Smooth muscle cell (in vitro differentiated cells): ENCODE measurements around the gene CLDN4. TPM values are rescaled to one million over a fixed set of nuclear protein-coding genes. Genes with fewer than 3 reads are reported as not detected.

Experiments used
- DNase-seq: peaks from one replicate; lab custom pipeline; 2025; ENCODE audit not compliant: unreplicated experiment; lab: John Stamatoyannopoulos, UW
- H2AFZ ChIP-seq: fragments of 200-600 bp; sonication (generic); 2 replicates; pipeline ENCODE4 v1.6.0; 2016; ENCODE audit warnings: antibody characterized with exemption, low read depth, mild to moderate bottlenecking
- H3F3A ChIP-seq: fragments of 200-600 bp; sonication (generic); 2 replicates; pipeline ENCODE4 v1.6.0; 2017; ENCODE audit warnings: antibody characterized with exemption, low read depth
- H3K27ac ChIP-seq: fragments of 200-600 bp; sonication (generic); 2 replicates; pipeline ENCODE4 v1.5.1; 2016; ENCODE audit warnings: low read depth, mild to moderate bottlenecking
- H3K27me3 ChIP-seq: fragments of 200-600 bp; sonication (generic); 2 replicates; pipeline ENCODE4 v1.6.1; 2016; ENCODE audit warnings: low read depth, mild to moderate bottlenecking
- H3K36me3 ChIP-seq: fragments of 200-600 bp; sonication (generic); 2 replicates; pipeline ENCODE4 v1.5.1; 2016; ENCODE audit warnings: low read depth
- H3K4me1 ChIP-seq: fragments of 200-600 bp; sonication (generic); 2 replicates; pipeline ENCODE4 v1.5.1; 2016; ENCODE audit warnings: low read depth
- H3K4me2 ChIP-seq: fragments of 200-600 bp; sonication (generic); 2 replicates; pipeline ENCODE4 v1.6.0; 2016; ENCODE audit warnings: mild to moderate bottlenecking
- H3K4me3 ChIP-seq: fragments of 200-600 bp; sonication (generic); 2 replicates; pipeline ENCODE4 v1.5.1; 2016; ENCODE audit warnings: mild to moderate bottlenecking
- H3K79me2 ChIP-seq: fragments of 200-600 bp; sonication (generic); 2 replicates; pipeline ENCODE4 v1.6.0; 2016; ENCODE audit warnings: low read depth, mild to moderate bottlenecking
- H3K9ac ChIP-seq: fragments of 200-600 bp; sonication (generic); 2 replicates; pipeline ENCODE4 v1.6.0; 2016; ENCODE audit warnings: low read depth
- H3K9me3 ChIP-seq: fragments of 200-600 bp; sonication (generic); replicated peaks from 2 replicates; pipeline ENCODE4 v1.5.1; 2016; ENCODE audit warnings: low read depth
- H4K20me1 ChIP-seq: fragments of 200-600 bp; sonication (generic); 2 replicates; pipeline ENCODE4 v1.6.0; 2016; ENCODE audit warnings: low read depth
- WGBS: methylation state at CpG from one replicate; pipeline ENCODE4 v1.1.7; 2016; ENCODE audit warnings: low lambda C conversion rate; 5-methylcytosine and 5-hydroxymethylcytosine counted together
- polyA plus RNA-seq: library from polyadenylated mRNA; unstranded; fragments of >200 nt; fragmentation: Nextera tagmentation; extraction: Ambion mirVana; gene quantifications from 2 replicates; pipeline ENCODE4 v1.2.1, GENCODE V29; 2016
- total RNA-seq: library from RNA; depleted of rRNA; stranded (reverse); fragments of >200 nt; gene quantifications from 2 replicates; pipeline ENCODE4 v1.2.3, GENCODE V29; 2014
- TF ChIP-seq, protein P1 (sequence below): fragments of 200-600 bp; sonication (generic); IDR thresholded peaks from 2 replicates; pipeline ENCODE4 v1.5.1; 2017; ENCODE audit warnings: borderline replicate concordance, mild to moderate bottlenecking, antibody characterized with exemption; ENCODE audit not compliant: insufficient read depth, poor library complexity, severe bottlenecking

CLDN4 gene
- total and polyA plus RNA-seq, 2 experiments from 2014 or later, result 63.5 to 109 TPM

DNA sequence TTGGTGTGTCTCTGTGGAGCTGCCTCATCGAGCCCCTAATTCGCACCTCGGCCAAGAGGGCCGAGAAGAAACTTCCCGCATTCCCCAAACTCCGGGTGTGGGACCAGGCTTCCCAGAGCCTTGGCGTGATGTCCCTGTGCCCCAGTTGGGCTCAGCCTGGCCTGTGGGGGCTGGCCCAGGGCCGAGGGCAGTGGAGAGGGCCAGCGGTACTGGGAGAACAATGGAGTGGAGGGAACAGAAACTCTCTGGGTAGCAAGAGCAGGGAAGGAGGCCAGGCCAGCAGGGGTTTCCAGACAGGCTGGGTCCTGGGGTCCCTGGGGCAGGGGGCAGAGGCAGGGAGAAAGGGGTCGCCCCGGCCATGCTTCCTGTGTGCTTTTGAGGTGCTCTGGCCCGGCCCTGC, 46.2 kb downstream of the CLDN4 start:
- H3K36me3 ChIP-seq, result no peaks in the 10 kb centered on the region
- H3K9ac ChIP-seq, result no peak overlapping the region
- TF ChIP-seq, protein P1, sequence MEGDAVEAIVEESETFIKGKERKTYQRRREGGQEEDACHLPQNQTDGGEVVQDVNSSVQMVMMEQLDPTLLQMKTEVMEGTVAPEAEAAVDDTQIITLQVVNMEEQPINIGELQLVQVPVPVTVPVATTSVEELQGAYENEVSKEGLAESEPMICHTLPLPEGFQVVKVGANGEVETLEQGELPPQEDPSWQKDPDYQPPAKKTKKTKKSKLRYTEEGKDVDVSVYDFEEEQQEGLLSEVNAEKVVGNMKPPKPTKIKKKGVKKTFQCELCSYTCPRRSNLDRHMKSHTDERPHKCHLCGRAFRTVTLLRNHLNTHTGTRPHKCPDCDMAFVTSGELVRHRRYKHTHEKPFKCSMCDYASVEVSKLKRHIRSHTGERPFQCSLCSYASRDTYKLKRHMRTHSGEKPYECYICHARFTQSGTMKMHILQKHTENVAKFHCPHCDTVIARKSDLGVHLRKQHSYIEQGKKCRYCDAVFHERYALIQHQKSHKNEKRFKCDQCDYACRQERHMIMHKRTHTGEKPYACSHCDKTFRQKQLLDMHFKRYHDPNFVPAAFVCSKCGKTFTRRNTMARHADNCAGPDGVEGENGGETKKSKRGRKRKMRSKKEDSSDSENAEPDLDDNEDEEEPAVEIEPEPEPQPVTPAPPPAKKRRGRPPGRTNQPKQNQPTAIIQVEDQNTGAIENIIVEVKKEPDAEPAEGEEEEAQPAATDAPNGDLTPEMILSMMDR, result no peak
- H2AFZ ChIP-seq, result no peak overlapping the region
- WGBS, result 90% methylated on average over 12 of the region's 12 CpGs
- H3K27me3 ChIP-seq, result peaks cover 34% of the 10 kb centered on the region
- DNase-seq, result no peak
- no peaks in the 10 kb centered on the region for H3K79me2 ChIP-seq
- no peaks in the 10 kb centered on the region for H3K4me1 ChIP-seq
- no peak overlapping the region for H3K4me2 ChIP-seq
- H3K9me3 ChIP-seq, result no peaks in the 10 kb centered on the region
- H3K4me3 ChIP-seq, result no peak overlapping the region
- H3K27ac ChIP-seq, result no peak overlapping the region
- no peaks in the 10 kb centered on the region for H4K20me1 ChIP-seq
- H3F3A ChIP-seq, result no peaks in the 10 kb centered on the region

DNA sequence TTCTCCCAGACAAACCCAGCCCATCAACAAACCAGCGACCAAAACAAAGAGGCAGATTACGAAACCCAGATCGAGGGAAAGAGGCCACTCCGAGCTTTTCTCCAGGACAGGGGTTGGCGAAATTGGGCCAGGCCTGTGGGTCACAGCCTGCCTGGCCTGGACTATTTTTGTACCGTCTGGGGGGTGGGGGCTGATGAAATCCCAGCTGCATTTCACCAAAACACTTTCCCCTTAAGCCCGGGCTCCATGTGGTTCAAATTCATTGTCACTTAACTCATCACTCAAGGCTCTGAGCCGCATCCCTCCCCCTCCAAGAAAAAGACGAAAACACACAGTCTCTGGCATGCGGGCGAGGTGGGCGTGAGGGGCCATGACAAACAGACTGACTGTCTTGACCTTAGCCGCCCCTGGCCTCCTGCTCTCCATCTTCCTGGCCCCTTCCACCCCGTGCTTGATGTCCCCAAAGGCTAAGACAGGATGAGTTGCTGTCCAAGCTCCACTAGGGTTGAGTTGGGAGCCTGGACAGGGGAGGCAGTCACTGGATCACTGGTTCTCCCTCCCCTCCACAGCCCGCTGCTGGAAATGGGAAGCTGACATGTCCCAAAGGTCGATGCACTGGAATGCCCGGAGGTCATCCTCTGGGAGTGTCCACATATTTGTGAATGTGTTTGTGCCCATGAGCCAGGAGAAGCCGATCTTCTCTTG, 49.3 kb downstream of the CLDN4 start:
- Histone ChIP-seq H3K79me2 (no peaks in the 10 kb centered on the region), H3K27ac (no peak overlapping the region), H2AFZ (no peak overlapping the region), H3K9ac (no peak overlapping the region), H3K27me3 (peaks cover 58% of the 10 kb centered on the region), H3K4me3 (no peak overlapping the region), H3K36me3 (no peaks in the 10 kb centered on the region), H3K9me3 (no peaks in the 10 kb centered on the region), H3K4me1 (no peaks in the 10 kb centered on the region), H3F3A (no peaks in the 10 kb centered on the region), H3K4me2 (peak overlapping the region; percentile 35), H4K20me1 (no peaks in the 10 kb centered on the region)
- TF ChIP-seq, protein P1, result no peak
- DNase-seq, result no peak
- 45% methylated on average over 18 of the region's 18 CpGs for WGBS

DNA sequence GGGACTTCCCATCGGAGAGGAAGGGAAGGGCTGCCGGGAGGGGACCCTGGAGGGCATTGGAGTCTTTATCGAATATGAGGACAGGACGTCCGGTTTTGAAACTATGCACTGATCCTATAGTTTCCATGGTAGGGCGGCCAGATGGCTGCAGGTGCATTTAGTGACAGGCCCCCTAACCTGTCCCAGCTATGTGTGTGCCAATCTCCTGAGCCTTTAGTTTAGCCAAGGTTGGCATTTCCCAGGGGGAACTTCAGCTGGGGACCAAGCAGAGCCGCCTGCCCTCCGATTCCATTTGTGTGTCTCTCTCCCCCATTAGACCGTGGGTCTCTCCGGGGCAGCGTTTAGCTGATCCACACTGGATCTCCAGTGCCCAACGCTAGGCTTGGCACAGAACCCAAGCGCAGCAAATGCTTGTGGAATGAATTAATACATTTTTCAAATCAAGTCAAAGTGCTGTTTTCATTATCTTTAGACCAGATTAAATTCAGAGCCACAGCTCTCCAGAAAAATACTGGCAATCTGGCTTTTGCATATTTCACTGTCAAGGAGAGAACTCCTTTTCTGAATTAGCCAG, 50.0 kb downstream of the CLDN4 start:
- Histone ChIP-seq H3K4me2 (no peak overlapping the region), H2AFZ (no peak overlapping the region), H3K36me3 (no peaks in the 10 kb centered on the region), H3K4me1 (no peaks in the 10 kb centered on the region), H4K20me1 (no peaks in the 10 kb centered on the region), H3K79me2 (no peaks in the 10 kb centered on the region), H3K9ac (no peak overlapping the region), H3F3A (no peaks in the 10 kb centered on the region), H3K27ac (no peak overlapping the region), H3K27me3 (peaks cover 57% of the 10 kb centered on the region), H3K9me3 (no peaks in the 10 kb centered on the region), H3K4me3 (no peak overlapping the region)
- no peak for DNase-seq
- WGBS, result 93% methylated on average over 13 of the region's 13 CpGs
- TF ChIP-seq, protein P1, result no peak
